HG02981 (cell line): ENCODE data around the gene IQCK.
A peak's percentile ranks its signal among the peaks of the same experiment; 100 is the strongest.
"Not testable (repeated sequence)": the region's sequence is repeated elsewhere in the genome, so short reads cannot be mapped to it uniquely, and the experiment has no call there.

Source experiments
- ATAC-seq: cut with Tn5 transposase; IDR thresholded peaks from one replicate; pipeline ENCODE4 v1.9.1; 2021; ENCODE audit warnings: mild to moderate bottlenecking, moderate library complexity; ENCODE audit not compliant: unreplicated experiment

IQCK gene, protein sequence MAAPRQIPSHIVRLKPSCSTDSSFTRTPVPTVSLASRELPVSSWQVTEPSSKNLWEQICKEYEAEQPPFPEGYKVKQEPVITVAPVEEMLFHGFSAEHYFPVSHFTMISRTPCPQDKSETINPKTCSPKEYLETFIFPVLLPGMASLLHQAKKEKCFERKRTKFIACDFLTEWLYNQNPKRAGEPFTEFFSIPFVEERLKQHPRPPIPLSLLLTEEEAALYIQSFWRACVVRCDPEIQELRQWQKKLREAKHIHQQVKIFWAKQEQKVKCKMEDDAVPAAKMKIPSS

DNA sequence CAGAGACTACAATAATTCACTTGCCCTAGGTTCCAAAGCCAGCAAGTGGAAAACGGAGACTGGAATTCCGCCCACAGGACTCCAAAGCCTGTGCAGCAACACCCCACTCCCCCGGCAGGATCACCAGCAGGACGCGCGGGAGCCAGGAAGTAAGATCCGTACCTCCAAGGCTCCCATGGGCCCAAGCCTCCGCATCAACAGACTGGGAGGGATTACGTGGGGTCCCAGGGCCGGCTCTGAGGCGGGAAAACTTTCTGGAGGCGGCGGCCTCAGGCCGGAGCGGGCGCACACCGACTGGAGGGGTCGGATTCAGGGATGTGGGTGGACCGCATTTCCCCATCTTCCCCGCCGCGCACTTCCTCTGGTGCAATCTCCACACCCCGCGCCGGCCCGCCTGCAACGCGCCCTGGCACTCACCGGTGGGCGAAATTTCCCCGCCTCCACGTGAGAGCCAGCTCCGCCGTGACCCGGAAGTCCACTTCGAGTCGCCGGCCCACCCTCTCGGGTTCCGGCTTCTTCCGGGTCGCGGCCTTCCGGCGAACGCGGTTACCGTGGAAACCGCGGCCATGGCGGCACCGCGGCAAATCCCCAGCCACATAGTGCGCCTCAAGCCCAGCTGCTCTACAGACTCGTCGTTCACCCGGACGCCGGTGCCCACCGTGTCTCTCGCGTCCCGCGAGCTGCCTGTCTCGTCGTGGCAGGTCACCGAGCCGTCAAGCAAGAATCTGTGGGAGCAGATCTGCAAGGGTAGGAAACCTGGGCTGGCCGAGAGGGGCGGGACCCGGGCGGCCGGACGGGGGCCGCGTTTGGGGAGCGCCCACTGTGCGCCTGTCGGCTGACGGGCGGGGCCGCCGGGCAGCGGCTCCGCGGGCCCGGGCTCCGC, at the start of gene IQCK, which contains the start of gene KNOP1:
TSS of gene IQCK (plus strand) at position 531 of the 883 bp plus-strand sequence. CDS start at position 567, 36 bp downstream.
TSS of gene KNOP1 (minus strand) at position 487 of the 883 bp plus-strand sequence. CDS start 3,192 bp downstream, outside the sequence.
- peak; percentile 96 for ATAC-seq

DNA sequence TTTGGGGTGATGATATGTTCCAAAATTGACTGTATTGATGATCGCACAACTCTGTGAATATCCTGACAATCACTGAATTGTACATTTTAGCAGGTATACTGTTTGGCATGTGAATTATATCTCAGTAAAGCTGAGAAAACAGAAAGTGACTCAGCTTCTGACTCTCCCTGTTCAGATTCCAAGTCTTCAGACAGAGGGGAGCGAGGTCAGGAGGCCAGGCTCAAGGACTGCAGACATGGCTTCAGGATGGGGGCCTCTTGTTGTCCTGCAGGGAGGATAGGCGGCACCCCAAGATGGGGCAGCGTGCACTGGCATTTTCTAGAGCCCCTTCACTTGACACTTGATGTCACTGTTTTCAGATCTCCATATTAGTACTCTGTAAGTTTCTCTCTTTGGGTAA, 45.7 kb upstream of the IQCK start:
- ATAC-seq = no peak

DNA sequence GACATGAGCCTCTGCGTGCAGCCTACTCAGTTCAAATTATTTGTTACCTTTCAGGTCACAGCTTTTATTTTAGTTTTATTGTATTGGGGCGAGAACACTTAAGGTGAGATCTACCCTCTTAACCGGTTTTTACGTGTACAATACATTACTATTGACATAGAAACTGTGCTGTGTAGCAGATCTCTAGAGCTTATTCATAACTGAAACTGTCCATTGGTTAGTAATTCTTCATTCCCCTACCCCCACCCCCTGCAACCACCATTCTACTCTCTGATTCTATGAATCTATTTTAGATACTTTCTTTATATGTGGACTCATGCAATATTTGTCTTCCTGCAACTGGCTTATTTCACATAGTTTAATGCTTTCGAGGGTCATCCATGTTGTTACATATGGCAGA, 43.6 kb upstream of the IQCK start:
- no peak for ATAC-seq

DNA sequence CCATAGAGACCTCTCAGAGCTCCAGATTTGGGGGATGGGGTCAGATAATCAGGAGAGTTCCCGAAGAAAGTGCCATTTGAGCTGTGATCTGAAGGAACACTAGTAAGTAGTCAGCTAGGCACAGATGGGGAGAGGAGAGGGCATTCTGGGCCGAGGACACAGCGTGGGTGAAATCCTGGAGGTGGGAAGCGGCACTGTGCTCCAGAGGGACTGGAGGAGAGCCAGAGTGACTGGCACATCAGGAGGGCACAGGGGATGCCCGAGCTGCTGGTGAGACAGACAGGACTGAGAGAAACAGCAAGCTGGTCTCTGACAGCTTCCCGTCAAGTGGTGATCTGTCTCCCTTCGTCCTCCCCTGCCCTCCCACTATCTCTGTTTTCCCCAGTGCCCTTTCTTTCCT, 40.7 kb upstream of the IQCK start:
- ATAC-seq = no peak

DNA sequence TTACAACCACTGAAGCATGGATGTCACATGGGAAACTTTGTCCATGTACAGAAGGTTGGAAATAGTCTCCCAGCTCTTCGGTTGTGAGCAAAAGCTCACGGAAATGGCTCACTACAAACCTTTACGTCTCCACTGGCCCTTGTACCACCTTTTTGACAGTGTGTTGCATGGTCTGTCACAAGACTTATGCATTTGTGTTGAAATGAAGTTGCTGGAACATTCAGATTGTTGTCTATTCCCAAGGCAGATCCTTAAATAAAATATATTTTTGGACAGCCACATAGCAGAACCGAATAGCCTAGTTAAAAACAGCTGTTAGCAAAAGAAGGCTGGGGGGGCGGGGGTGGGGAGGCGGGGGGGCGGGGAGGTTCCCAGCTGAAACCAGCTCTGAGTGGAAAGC, 39.3 kb upstream of the IQCK start:
- ATAC-seq = no peak

DNA sequence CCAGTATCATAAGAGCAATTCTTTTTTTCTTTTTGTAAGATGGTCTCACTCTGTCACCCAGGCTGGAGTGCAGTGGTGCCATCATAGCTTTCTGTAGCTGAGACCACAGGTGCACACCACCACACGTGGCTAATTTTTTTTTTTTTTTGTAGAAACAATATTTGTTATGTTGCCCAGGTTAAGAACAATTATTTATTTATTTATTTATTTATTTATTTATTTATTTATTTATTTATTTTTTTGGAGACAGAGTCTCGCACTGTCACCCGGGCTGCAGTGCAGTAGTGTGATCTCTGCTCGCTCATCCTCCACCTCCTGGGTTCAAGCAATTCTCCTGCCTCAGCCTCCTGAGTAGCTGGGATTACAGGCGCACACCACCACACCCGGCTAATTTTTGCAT, 38.8 kb upstream of the IQCK start:
- not testable (repeated sequence) for ATAC-seq

DNA sequence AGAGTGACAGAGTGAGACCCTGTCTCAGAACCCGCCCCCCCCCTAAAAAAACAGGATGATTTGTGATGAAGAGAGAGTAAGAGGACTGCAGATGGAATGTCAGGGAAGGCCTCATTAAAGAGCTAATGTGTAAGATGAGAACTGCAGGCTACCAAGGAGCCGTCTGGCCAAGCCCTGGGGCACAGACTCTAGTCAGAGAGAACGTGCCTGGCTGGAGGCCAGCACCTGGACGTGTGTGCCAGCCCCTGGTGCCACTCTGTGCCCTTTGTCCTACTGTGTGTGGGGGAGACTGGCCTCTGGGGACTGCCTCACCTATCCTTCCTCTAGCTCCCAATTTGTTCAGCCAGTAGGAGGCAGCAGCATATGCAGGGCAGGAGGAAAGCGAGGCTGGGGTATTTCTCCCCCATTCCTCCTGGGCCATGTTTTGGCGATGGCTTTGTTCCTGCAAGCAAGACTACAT, 37.2 kb upstream of the IQCK start:
- ATAC-seq = no peak

DNA sequence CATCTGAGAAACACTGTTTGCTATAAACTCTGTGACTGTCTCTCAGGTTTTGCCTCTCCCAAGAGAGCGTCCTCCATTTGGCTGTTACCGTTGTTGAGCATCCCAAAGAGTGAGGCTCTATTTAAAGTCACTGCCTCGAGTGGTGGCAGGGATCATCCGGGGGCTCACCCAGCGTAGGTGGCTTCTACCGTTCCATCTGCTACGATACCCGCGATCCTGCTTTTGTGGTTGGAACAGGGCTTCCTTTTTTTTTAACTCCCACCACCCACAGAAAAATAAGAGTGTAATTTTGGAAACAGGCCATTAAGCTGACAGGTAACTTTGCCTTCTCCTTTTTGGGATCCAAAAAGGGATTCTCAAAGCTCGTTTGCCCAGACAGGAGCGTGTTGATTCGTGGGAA, 36.4 kb upstream of the IQCK start:
- ATAC-seq = no peak

DNA sequence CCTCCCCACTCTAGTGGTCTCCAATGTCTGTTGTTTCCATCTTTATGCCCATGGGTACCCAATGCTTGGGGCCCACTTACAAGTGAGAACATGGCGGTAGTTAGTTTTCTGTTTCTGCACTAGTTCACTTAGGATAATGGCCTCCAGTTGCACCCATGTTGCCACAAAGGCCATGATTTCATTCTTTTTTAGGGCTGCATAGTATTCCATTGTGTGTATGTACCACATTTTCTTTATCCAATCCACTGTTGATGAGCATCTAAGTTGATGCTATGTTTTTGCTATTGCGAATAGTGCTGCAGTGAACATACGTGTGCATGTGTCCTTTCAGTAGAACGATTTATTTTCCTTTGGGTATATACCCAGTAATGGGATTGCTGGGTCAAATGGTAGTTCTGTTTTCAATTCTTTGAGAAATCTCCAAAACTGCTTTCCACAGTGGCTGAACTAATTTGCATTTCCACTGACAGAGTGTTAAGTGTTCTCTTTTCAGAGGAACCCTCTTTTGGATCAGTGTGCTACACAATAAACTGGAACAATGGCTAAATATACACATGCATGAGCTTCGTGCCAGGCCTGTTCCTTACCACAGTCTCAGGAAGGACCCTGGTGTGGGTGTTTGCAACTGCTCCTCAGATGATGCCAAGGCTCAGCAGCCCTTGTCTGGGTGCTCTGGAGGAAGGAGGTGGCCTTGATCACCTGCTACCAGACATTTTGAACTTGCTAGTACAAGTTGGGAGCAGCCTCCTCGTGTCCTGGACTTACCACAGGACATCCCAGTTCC, 34.4 kb upstream of the IQCK start:
- ATAC-seq = no peak

DNA sequence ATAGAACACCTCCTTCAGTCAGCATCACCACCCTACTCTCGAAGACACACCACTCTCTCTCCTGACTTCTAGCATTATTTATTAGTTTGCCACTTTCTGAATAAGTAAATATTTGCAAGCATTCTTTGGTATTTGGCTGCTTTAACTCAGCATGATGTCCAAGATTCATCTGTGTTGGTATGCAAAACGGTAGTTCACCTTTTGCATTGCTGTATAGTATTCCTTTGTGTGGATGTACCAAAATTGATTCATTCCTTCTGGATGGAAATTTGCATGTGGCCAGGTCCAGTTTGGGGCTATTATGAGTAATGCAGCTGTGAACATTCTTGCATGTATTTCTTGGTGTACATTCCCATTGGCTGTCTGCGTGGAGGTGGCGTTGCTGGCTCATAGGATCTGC, 32.9 kb upstream of the IQCK start:
- no peak for ATAC-seq

DNA sequence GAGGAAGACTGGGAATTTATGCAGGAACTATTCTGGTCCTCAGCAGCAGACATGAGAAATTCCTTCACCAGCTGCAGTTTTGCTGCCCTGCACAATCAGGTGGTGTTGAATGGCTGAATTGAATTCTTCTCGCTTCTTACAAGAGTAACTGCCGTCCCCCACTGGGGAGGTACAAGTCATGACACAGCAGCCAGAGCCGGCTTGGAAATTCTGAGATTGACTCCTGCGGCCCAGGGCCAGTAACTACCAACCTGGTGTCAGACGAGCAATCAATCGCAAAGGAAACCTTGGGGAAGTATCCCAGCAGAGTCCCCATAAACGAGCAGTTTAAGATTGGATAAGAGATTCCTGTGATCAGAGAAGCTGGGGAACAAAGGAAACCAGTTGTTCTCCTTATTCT, 30.8 kb upstream of the IQCK start:
- ATAC-seq = no peak

DNA sequence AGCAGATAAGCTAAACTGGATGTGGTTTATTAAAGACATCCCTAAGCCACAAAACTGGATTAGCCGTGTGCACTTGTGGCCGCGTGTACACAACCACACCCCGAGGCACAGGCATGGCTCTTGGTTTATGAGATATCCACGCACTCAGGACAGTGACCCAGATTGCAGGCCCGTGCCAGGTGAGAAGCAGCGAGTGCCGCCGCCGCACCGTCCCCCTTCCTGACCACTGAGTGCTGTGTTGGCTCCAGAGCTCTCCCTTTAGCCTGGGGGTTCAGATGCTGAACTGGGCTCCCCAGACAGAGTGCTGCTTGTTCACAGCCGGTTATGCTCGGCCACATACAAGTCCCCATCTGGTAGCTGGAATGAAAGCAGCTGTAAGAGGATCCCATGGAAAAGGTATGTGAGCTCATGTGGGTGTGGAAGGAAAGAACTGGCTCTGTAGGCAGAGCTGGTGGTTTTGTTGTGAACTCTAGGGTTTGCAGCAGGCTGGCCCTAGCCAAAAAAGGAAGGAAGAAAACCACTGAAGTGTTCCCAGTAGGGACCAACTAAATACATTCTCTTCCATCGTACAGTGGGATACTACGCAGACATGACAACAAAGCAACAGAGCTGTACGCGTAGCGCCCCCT, 29.6 kb upstream of the IQCK start:
- ATAC-seq = no peak

DNA sequence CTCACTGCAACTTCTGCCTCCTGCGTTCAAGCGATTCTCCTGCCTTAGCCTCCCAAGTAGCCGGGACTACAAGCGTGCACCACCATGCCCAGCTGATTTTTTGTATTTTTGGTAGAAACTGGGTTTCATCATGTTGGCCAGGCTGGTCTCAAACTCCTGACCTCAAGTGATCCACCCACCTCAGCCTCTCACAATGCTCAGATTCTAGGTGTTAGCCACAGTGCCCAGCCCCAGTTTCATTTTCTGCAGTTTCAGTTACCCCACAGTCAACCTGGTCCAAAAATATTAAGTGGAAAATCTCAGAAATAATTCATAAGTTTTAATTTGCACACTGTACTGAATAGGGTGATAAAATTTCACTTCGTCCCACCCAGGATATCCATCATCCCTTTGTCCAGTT, 28.7 kb upstream of the IQCK start:
- no peak for ATAC-seq

DNA sequence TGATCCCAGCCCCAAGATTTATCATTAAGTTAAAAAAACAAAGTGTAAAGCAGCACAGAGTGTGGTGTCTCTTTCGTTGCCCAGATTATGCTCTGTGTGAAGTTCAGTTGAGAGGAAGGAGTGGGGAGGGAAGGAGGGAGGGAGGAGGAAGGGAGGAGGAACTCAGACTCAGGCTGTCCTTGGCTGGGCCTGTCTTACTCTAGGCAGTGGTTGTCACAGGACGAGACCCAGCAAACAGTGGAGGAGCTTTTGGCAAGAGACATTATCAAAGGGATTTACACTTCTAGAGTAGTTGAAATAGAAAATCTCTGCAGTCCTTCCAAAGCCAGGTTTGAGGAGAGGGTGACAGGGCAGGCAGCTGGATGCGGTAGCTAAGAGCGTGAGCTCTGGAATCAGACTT, 27.9 kb upstream of the IQCK start:
- ATAC-seq = no peak

DNA sequence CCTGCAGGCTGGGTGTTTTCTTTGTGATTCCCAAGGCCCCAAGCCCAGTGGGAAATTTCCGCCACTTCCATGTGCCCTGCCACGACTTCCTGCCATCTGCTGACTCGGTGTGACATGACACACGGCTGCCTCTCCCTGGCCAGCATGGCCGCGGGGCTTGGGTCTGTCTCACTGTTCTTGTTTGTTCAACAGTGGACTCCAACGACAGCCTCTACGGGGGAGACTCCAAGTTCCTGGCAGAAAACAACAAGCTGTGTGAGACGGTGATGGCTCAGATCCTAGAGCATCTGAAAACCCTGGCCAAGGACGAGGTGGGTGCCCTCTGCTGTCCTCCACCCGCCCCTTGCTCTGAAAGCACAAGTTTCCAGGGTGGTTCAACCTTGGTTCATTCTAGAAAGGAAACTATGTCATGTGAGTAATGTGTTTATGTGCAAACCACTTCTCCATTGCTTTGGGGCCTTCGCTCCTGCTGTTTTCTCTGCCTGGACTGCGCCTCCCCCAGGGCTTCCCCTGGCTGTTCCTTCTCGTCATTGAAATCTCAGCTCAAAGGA, 26.8 kb upstream of the IQCK start:
- ATAC-seq = no peak

DNA sequence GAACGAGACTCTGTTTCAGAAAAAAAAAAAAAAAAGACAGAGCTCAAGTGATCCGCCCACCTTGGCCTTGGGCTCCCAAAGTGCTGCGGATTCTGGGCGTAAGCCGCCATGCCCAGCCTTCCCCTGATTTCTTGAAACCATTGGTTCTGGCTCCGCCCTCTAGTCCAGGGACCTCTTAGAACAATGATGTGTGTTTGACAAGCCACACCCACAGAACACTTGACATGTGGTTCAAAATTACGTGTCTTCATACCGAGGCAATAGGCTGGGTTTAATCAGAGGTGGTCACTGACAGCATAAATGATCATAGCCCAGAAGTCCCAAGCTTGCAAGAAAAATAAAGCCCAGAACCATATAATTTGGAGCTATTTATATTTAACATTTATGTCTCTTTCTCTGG, 23.1 kb upstream of the IQCK start:
- no peak for ATAC-seq

DNA sequence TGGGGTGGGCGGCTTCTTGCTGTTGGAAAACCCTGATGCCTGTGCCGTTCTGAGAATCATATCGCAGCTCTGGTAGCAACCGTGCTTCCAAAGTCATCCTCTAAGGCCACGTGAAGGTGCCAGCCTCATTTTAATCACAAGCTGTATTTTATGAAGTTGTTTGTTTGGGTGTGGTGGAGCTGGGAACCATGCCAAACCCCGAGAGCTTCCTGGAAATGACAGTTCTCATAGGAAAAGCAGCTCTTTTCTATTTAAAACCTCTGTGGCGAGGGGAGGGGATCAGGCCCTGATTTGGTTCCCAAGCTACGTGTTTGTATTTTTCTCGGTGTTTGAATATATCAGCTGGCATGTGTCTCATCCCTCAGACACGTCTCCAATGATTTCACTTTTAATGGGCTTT, 21.7 kb upstream of the IQCK start:
- ATAC-seq = no peak

DNA sequence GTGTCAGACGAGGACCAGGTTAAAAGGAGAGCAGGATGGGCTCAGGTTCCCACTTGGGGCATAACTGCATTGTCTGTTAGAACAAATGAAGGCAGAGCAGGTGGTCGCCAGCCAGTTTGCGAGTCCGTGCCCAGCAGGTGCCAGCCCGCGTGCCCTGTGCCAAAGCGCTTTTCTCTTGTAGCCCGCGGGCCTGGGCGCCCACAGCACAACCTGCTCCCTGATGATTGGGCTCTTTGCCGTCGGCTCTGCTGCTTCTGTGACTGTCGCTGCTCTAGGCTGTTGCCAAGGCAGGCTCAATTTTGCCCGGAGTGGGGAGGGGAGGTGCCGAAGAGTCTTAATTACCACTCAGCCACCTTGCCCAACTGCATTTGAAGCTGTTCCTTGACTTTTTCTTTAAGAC, 21.1 kb upstream of the IQCK start:
- ATAC-seq = no peak

DNA sequence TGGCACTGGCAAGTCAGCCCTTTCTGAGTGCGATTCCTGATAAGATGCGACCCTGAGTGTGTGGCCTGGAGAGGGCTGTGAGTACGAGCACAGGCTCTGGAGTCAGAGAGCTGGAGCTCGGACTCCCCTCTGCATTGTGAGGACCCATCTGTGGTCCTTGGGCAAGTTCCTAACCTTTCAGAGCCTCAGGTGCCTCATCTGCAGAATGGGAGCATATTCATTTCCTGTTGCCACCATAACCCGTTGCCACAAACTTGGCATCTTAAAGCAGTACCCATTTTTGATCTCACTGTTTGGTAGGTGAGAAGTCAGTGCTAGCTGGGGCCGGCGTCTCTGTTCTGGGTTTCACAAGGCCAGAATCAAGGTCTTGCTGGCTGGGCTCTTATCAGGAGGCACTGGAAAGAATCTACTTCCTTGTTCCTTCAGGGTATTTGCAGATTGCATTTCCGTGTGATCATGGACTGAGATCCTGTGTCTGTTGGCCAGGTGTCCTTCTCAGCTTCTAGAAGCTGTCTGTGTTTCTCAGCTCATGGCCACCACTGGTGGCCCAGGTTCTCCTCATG, 20.2 kb upstream of the IQCK start:
- no peak for ATAC-seq
